HG02610 (cell line): ENCODE measurements around the gene DSE.

Source experiments
- ATAC-seq: cut with Tn5 transposase; IDR thresholded peaks from one replicate; pipeline ENCODE4 v1.9.1; 2021; ENCODE audit warnings: mild to moderate bottlenecking, moderate library complexity; ENCODE audit not compliant: unreplicated experiment

The DSE gene

GRCh38 chr6:116468293-116468692, 97.5 kb downstream of the DSE start:
- ATAC-seq, result no peak

DNA sequence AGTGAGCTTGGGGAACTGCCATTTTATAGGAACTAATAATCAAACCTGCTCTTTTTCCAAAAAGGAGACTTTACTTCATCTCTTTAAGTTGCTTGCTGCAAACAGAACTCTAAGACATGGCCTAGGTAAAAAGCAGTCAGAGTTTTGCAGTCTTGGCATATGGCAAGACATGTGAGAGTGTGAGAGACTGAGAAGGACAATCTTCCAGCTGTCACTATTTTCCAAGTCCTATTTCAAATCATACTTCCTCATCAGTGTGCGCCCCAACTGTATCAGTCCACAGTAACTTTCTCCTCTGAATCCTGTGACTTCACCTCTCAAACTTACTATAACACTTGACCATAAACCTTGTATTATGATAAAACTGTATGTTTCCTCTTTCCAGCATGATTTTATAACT, 100.8 kb downstream of the DSE start:
- ATAC-seq, result no peak

- ATAC-seq, result no peak
Observed at GRCh38 chr6:116472706-116473105, 102.0 kb downstream of the DSE start.

- ATAC-seq, result no peak
Observed at GRCh38 chr6:116475141-116475540, 104.4 kb downstream of the DSE start.

DNA sequence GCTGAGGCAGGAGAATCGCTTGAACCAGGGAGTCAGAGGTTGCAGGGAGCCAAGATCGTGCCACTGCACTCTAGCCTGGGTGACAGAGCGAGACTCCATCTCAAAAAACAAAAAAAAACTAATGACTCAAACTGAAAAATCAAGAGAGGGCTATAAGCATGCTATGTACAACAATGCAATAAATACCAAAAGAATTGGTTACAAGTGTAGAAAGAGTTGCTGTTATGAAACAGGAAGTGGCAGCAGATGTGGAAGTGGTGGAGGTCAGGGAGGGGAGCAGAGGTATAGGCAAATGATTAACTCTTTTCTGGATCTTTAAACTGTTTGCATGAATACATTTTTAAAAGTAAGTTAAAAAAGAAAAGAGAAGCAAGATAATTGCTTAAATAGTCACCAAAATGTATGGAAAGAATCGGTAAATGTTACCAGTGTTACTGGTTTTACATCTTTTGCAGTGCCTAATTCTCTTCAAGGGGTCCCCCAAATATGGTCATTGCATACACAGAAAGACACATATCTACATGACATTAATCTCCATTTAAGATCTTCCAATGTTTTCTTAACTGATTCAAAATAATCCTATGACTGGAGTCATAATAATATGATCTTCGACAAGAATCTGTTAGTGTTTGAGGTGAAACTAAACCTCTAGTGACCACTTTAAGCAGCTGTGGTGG, 105.4 kb downstream of the DSE start:
- peak; percentile 100 for ATAC-seq

- ATAC-seq, result no peak
Observed at GRCh38 chr6:116482780-116483179, 112.0 kb downstream of the DSE start.

DNA sequence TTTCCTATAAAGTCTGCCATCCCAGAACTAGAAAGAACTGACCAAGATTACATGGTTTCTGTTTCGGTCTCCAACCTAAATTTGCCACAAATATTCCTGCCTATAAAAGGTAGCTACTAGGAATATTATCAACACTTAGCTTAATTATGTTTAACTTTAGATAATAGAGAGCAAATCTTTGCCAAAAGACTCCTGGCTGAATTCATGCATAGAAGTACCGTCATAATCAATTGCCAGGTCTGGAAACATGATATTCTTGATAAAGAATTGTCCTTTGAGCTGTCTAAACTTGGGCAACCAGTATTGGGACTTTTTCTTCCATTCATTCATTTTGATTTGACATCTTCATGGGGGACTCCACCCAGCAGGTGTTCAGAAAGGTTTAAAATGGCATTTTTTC, 112.9 kb downstream of the DSE start:
- ATAC-seq, result no peak

GRCh38 chr6:116485559-116486184, 114.9 kb downstream of the DSE start:
- no peak for ATAC-seq

- ATAC-seq, result no peak
Observed at GRCh38 chr6:116491610-116492330, 121.0 kb downstream of the DSE start.

GRCh38 chr6:116492331-116493067, 121.8 kb downstream of the DSE start:
- no peak for ATAC-seq
